NOMO-1 treated with DMSO at 0.1 percent for 48 hours (cell line): ENCODE results near the gene WDR45B.
"Not testable (repeated sequence)": the region's sequence is repeated elsewhere in the genome, so short reads cannot be mapped to it uniquely, and the experiment has no call there.

Experiments used
- DNase-seq: peaks from one replicate; lab custom pipeline; 2025; ENCODE audit not compliant: unreplicated experiment; lab: John Stamatoyannopoulos, UW

Gene WDR45B

DNA sequence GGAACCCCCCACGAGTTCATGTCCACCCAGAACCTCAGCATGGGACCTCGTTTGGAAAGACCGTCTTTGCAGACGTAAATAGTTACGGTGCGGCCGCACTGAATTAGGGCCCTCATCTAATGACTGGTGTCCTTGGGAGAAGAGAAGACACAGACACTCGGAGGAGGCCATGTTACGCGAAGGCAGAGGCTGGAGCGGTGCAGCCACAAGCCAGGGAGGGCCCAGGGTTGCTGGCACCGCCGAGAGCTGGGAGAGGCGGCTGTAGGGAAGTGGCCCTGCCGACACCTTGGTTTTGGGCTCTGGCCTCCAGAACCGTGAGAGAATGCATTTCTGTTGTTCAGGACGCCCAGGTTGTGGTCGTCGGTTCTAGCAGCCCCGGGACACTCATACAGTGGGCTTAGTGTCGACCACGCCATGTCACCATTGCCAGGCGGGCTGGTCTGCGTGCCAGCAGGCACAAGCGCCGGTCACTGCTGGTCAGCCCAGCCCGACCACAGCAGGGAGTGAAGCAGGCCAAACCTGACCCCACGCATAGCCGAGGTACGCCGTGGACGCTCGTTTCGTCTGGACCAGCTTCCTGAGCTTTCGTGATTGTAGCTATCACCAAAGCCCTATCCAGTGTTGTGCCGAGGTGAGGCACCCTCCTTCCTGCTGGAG, 10.7 kb upstream of the WDR45B start:
- DNase-seq: no peak

DNA sequence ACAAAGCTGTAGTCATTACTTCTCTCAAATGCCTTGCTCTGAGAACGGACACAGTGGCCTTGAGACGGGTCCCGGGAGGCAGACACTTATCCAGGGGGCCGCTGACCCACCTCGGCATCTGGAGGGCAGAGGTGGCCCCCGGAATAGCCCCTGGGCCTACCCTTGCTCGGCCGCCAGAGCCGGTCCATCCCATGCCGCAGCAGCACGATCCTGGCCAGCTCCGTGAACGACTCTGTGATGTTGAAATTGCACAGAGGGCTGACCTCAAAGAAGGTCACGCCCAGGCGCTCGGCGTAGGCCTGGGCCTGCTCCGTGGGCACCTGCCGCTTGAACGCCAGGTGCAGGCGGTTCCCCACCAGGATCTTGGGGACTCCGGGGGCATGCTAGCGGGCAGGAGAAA, 10.1 kb upstream of the WDR45B start:
- DNase-seq: no peak

DNA sequence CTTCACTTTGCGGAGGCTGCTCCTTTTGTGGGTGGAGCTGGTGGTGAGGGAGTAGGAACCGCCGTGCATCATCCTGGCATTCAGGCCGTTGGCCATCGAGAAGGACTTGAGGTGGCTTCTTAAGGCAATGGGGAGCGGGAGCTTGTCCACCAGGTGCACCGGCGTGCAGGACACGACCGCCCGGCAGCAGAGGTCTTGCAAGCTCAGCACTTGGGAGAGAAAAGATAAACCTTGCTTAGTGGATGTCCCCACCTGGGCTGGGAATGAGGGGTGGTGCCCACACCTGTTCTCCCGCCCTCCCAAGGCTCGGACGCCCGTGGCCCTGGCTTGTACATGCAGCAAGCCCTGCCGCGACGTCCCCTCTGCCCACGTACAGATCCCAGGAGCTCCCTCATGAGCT, 9.7 kb upstream of the WDR45B start:
- no peak for DNase-seq

DNA sequence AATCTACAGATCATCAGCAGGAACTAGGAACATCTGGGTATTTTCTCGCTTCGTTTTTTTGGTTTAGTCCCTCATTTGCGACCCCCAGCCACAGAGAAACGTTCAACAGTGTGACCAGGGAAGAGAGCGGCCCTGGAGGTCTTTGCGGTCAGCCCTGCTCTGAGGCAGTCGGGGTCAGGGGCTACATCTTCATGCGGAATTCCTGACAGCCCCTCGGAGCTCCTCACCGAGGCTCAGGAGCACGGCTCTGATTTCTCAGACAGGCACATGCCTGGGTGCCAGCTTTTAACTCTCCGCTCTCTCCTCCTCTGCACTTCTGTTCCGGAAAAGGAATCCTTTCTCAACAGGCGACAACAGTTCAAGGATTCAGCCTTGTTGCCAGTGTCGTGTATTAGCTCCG, 8.0 kb upstream of the WDR45B start:
- DNase-seq: no peak

DNA sequence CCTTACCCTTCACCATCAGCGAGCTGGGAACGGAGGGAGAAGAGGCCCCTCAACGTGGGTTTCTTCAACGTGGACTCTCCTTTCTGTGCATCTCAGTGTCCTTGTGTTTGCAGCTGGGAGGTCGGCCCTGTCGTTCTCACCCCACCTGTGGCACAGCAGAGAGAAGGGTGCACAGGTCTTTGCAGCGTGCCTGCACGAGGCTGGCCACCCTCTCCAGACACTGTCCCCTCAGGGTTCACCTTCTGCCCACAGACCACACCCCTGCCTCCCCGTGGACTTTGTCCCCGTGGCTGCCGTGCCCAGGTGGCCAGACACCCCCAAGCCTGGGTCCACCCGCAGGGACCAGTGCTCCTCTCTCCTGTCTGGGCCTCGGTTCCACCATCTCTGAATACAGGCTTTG, 7.3 kb upstream of the WDR45B start:
- DNase-seq: no peak

DNA sequence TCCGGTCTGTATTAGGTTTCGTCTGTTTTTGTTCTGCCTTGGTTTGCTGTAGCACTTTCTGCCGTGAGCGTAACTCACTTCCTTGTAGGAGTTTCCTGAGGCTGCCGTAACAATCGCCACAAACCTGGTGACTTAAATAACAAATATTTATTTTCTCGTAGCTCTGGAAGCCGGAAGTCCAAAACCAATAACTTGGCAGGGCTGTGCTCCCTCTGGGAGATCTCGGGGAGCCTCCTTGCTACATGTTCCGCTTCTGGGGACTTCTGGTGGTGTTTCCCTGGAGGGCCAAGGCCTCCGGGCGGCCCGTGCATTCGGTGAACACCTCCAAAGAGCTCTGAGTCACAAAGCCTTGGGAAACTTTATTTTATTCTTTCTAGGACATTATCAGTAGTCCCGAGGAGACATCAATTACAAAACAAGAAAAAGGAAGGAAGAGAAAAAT, 6.8 kb upstream of the WDR45B start:
- DNase-seq: peak; percentile 72

DNA sequence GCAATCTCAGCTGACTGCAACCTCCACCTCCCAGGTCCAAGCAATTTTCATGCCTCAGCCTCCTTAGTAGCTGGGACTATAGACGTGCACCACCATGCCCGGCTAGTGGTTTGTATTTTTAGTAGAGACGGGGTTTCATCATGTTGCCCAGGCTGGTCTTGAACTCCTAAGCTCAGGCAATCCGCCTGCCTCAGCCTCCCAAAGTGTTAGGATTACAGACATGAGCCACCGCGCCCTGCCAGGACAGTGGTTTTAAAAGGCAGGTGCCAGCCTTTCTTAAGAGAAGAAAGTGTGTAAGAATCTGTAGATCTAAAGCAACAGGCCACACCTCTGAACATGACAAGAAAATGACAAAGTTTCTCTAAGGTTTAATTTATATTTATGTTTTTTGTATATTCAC, 6.4 kb upstream of the WDR45B start:
- DNase-seq: not testable (repeated sequence)

DNA sequence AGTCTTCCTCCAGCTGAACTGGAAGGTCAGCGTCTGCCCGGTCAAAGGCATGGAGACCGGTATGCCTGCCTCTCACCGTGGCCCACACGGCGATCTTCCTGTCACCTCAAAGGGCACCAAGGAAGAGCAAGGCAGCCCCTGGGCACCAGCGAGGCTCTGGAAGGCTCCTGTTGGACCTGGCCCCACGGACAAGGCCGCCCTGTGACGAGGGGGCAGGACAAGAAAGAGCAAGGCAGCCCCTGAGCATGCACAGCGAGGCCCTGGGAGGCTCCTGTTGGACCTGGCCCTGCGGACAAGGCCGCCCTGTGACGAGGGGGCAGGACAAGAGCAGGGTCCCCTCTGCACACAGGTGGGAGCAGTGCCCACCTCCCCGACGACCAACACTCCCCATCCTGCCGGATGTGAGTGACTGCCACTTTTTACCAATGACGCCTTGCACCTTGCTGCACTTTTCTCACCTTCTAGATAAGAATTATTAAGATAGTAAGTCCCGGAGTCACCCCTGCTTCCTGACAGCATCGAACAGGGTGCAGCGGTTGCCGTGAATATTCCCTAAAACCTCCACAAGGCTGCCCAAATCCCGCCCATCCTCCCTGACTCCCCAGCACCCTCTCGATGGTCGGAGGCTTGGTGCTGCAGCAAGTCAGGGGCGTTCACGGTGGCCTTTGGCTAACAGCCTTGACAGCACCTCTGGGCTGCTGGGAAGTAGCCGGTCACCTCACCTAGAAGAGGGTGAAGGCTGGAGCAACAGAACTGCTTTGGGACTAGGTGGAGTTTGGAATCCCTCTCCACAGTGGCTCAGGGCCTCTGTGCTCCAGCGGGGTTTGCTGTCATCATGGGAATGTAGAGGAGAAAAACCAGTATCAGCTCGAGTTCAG, 5.6 kb upstream of the WDR45B start:
- no peak for DNase-seq

DNA sequence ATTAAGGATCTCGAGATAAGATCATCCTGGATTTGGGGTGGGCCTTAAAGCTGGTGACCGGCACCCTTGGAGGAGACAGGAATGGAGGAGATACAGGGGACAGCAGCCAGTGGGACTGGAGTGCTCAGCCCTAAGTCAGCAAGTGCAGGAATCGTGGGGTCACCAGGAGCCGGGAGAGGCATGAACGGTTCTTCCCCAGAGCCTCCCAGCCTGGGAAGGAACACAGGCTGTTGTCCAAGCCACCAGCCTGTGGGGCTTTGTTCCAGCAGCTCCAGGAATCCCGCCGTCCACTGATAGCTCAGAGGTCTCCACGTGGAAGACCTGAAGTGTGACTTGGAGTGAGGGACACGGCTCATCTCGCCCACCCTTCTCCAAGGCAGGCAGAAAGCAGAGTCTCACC, 2.5 kb upstream of the WDR45B start:
- no peak for DNase-seq

DNA sequence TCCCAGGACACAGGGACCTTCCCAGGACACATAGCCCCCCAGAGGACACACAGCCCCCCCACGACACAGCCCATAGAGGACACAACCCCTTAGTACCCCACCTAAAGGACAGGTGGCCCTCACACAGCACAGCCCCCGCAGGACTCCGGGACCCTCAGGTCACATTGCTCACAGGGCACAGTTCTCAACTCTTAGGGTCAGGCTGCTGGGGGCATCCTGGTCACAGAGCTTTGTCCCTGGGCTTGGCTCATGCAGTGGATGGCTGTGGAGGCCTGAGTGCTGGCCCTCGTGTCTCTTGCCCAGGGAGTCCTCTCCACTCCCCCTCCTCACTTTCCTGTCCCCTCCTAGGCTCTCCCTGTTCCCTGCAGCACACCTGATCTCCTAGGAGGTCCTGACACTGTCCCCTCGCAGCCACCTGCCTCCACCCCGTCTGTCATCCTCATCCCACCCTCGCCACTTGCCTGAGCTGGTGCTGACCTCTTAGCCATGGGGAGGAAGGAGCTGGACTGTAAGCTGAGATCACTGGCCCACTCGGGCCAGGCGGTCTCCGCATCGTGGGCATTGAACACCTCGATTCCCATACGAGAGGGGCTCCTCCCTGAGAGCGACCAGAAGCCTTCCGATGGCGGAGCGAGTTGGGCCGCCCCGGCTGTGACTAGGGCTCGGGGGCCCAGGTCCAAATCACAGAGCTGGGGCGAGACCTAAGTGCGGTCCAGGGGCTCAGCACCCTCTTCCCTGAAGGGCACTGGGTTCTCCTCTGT, 1.4 kb upstream of the WDR45B start:
- no peak for DNase-seq

DNA sequence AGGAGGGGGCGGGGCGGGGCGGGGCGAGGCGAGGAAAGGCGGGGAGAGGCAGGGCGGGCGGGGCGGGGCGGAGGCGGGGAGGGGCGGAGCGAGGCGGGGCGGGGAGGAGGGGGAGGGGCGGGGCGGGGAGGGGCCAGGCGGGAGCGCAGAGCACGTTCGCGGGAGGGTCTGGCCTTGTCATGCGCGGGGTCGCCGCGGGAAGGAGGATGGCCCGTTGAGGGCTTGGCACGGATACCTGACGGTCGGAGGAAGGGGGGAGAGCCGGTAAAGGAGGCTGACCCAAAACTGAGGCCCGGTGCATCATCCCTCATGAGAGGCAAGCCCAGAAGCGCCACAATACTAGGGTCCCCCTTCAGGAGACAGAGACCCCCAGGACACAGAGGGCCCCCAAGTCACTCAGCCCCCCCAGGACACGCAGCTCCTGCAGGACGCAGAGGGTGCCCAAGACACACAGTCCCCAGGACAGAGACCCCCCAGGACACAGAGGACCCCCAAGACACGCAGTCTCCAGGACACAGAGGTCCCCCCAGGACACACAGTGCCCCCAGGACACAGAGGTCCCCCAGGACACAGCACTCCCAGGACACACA, 593 bp upstream of the WDR45B start:
- no peak for DNase-seq

DNA sequence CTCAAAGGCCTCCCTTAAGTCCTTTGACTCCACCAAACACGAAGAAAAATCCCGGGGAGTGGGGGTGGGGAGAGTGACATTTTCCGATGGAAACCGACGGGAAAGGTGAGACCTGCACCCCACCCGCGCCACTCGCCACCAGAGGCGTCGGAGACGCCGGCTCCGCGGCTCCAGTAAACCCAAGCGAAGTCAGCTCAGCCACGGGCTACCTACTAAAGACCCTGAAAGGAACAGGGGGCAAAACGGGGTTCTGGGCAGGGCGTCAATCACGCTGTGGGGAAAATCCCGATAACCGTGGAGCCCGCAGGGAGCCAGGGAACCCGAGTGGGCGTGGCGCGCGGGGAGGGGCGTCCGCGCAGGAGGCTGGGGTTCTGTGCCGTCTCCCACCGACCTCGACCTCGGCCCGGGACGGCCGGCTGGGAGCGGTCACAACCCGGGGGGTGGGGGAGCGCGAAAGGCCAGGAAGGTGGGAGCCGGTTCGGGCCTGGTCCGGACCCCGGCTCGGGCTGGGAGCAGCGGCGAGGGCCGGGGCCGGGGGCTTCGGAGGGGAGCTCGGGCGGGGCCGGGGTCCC, 565 bp downstream of the WDR45B start:
- no peak for DNase-seq

DNA sequence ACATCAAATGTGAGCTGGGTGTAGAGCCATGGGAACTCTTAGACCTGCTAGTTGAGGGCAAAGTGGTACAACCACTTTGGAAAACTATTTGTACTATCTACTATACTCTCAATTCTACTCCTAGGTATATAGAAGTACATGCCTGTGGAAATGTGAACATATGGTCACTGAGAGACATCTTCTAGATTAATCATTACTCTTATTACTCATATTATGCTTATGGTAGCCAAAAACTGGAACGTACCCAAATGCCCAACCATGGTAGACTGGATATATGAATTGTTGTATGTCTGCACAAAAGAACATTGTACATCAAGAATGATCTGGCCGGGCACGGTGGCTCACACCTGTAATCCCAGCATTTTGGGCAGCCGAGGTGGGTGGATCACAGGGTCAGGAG, 2.7 kb downstream of the WDR45B start:
- no peak for DNase-seq

DNA sequence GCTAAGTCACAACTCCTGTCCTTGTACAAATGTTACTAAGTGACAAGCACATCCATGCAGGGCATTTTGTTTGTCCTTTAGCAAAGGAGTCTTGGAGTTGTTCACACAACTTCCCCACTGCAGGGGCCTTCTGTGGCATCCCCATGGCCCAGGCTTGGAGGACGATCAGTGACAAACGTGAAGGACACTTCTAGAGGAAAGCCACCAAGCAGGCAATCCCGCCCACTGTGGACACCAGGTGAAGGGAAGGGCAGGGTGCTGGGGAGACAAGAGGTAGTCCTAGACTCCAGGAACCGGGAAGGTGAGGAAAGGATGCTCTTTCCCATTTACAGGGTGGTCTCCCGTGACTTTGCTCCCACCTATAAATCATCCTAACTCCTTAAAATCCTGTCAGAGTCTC, 4.1 kb downstream of the WDR45B start:
- no peak for DNase-seq

DNA sequence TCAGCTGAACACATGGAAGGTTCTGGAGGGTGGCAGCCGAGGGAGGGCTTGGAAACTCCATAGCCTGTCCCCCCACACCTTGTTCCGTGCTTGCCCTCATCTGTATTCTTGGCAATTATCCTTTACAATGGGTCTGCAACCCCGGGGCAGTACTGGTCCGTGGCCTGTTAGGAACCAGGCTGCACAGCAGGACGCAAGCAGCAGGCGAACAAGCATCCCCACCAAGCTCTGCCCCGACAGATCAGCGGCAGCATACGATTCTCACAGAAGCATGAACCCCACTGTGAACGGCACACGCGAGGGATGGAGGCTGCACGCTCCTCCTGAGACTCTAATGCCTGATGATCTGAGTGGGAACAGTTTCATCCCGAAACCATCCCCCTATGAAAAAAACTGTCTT, 6.2 kb downstream of the WDR45B start:
- DNase-seq: no peak

DNA sequence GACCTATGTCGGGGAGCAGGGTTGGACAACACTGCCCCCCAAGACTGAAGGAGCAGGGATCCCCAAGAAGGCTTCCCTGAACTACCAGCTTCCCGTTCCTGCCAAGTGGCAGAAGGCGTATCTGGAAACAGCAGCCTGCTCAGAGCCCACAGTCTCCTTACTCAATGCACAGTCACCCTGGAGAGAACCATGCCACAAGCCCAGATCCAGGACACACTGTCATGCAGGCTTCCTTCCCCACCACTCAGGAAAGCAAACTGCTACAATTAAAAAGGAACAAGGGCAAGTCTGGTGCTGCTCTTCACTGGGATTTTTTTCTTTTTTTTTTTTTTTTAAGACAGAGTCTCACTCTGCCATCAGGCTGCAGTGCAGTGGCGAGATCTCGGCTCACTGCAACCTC, 8.2 kb downstream of the WDR45B start:
- no peak for DNase-seq

DNA sequence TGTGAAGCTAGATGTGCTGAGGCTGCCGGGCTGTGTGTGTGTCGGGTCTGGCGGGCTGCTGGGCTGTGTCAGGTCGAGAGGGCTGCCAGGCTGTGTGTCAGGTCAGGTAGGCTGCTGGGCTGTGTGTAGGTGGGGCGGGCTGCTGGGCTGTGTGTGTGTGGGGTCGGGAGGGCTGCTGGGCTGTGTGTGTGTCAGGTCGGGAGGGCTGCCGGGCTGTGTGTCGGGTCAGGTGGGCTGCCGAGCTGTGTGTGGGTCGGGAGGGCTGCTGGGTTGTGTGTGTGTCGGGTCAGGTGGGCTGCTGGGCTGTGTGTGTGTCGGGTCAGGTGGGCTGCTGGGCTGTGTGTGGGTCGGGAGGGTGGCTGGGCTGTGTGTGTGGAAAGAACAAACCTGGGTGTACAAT, 8.6 kb downstream of the WDR45B start:
- DNase-seq: no peak

DNA sequence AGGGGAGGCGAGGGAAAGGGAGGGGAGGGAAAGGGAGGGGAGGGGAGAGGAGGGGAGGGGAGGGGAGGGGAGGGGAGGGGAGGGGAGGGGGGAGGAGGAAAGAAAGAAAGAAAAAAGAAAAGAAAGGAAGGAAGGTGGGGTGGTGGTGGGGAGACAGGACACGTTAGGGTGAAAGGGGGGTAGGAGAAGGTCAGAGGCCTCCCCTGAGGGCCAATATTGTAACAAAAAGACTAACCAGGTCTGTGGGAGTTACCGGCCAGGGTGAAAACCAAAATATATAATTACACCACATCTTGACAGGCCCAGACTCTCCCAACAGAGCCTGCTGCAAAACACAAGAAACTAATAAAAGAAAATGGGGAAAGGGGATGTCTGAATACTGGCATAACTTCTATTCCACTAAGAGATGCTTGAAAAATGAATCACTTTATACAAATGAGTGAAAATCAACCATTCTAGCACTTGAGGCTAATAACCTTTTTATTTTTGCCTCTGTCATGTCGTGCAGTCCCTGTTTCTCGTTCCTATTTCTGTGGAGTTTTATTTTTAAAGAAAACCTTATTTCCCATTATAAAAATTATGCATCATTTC, 10.0 kb downstream of the WDR45B start:
- no peak for DNase-seq

DNA sequence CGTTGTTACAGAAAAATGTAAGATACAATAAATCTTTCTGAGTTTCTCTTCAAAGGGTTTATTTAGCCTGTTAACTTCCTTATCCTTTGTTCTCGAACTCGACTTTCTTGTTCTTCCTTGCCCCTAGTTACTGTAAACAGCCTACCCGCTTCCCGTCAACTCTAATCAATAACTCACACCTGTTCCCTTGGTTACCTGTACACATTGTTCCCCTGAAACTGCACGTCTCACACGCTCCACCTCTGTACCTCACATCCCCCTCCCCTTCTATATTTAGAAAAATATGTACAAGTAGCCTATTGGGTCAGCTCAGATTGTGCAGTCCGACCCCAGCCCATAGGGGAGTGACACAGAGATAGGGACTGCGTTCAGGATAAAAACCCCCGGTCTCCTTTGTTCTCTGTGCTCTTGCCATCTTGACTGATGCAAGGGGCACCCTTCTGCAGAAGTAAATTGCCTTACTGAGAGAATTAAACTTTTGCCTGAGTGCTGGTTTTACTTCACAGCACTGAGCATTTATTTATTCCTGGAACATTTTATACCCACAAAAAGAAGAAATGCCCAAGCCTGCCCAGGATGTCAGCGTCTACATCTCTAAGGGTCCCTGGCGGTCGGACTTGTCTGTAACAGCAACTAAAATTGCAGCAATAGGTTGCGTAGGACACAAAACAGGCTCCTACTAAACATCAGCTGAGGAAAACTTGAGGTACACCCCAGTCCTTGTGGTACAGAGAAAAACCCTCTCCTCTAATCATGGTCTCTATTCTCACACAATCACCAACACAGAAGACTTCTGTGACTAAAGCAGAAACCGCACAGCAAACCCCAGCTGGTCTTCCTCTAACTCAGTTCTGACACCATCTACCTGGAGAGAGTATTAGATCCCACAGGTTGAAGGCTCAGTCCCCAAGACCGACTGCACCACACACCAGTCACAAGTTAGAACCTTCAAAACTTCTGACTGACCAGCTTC, 11.3 kb downstream of the WDR45B start:
- no peak for DNase-seq

DNA sequence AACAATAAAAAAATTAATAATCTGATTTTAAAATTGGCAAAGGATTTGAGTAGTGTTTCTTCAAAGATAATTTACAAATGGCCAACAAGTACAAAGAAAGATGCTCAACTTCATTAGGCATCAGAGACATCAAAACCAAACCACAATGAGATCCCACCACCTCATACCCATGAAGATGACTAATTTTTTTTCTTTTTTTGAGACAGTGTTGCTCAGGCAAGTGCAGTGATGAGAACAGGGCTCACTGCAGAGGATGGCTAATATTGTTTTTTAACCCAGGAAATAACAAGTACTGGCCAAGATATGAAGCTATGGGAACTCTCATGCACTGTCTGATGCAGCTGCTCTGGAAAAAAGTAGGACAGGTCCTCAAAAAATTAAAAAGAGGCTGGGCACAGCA, 14.9 kb downstream of the WDR45B start:
- no peak for DNase-seq
